Heart left ventricle (tissue), 13 donors: ENCODE data around the gene LAMTOR1.

ENCODE experiments used
- CTCF ChIP-seq, 12 donors: fragments of 200-600 bp; sonication (generic) in 4 of 12; IDR thresholded peaks; one replicate each; pipeline versions ENCODE4 v1.5.0 to v1.8.0; 2018 to 2022; ENCODE audit warnings: antibody characterized with exemption in 12 of 12, mild to moderate bottlenecking in 5 of 12
- POLR2A ChIP-seq, 2 donors: fragments of 450-650 bp; IDR thresholded peaks; one replicate each; pipeline ENCODE4 v1.6.1; 2017; ENCODE audit warnings: antibody characterized with exemption in 2 of 2, mild to moderate bottlenecking in 2 of 2, moderate library complexity in 2 of 2
- donor health status: ischemic (EF 13 %, LVEDD 7.1; RV severe dilation, severe dysfunction).
- donor health status: DM: no; HTN: yes; CAD: no.
- donor health status: DM: no; HTN: no; CAD: no.
- donor health status: ischemic (EF 25% LVEDD 6.9; RV normal size, moderate dysfunction).
- donor health status: ischemic (EF 25% LVEDD 5.7; RV mildly dilated, moderate dysfunction).
- donor health status: ischemic (EF 35%, LVEDD 5.7; RV mildly dilated, moderate dysfunction).
- donor health status: nonischemic (EF 11% LVEDD 7.7; RV severe dilation, severe dysfunction).
- donor health status: DM: yes; HTN: yes; CAD: no.
- donor health status: PGD.
- donor health status: ischemic (EF 29% LVEDD 5.4; RV normal size, mild dysfunction).
- donor health status: nonischemic (EF 23%, LVEDD 6.1; RV moderate dilation, normal function).

DNA sequence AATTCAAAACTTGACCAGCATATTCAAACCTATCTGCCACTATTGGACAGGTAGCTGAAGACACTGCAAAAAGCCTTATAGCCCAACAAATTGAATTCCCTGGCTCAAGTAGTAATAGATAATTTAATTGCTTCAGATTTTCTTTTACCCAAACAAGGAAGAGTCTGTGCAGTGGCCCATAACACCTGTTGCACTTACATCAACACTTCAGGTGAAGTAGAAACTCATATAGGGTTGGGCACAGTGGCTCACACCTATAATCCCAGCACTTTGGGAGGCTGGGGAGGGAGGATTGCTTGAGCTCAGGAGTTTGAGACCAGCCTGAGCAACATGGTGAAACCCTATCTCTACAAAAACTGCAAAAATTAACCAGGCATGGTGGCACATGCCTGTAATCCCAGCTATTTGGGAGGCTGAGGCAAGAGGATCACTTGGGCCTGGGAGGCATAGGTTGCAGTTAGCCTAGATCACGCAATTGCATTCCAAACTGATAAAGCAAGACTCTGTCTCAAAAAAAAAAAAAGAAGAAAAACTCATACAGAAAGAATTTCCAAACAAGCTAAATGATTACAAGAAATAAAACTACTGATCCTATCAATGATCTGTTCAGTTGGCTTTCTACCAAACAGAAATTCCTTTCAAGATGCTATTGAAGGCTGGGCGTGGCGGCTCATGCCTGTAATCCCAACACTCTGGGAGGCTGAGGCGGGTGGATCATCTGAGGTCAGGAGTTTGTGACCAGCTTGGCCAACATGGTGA is 41.9 kb upstream of the LAMTOR1 start:
- no peak for TF ChIP-seq CTCF (IDR thresholded peaks at IDR 0.05)
- TF ChIP-seq POLR2A (IDR thresholded peaks at IDR 0.05) = no peak
